Limb (tissue), 2 donors: ENCODE results near the gene VWC2.
A peak's percentile ranks its signal among the peaks of the same experiment; 100 is the strongest.

Source experiments
- DNase-seq, 2 donors: peaks; one replicate each; pipeline ENCODE4 v3.0.0-alpha.2; 2016; ENCODE audit errors: extremely low spot score in 2 of 2

The VWC2 gene

DNA sequence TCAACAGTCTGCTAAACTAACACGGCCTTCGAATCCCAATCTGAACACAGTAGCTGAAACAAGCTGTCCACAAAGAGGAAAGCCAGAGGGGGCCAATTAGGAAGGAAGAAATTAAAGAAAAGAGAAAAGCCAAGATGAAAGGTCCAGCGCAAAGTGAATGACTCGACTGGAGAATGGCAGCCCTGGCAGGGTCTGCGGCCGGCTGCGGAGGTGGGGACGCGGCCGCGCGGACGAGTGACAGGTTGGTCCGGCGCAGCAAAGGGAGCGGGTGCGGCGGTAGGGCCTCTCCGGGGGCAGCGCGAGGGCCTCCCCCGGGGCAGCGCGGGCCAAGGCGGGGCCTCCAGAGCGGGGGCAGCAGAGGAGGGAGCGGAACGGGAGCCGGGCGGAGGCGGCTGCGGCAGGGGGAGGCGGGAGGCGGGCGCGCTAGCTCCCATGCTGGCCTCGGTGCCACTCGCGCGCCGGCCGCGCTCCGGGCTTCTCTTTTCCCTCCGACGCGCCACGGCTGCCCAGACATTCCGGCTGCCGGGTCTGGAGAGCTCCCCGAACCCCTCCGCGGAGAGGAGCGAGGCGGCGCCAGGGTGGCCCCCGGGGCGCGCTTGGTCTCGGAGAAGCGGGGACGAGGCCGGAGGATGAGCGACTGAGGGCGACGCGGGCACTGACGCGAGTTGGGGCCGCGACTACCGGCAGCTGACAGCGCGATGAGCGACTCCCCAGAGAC, at the start of gene VWC2:
Gene VWC2 (plus strand): TSS at position 421 of the 718 bp plus-strand sequence. CDS start 1,798 bp downstream, outside the sequence.
- peak in 1 of 2 donors; percentile 70 for DNase-seq

DNA sequence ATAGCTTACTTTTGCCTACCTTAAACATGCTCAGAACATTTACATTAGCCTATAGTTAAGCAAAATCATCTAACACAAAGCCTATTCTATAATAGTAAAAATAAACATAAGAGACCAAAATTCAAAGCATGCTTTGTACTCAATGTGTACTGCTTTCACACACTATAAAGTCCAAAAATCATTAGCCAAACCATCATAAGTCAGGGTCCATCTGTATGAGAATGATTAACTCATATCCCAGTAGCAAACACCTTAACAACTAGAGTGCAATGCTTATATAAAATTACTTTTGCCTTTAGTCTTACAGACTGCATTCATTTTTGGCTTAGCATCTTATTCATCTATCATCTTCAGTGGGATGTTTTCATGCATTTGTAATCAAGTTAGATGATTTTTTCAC, 49.4 kb upstream of the VWC2 start:
- DNase-seq = no peak

DNA sequence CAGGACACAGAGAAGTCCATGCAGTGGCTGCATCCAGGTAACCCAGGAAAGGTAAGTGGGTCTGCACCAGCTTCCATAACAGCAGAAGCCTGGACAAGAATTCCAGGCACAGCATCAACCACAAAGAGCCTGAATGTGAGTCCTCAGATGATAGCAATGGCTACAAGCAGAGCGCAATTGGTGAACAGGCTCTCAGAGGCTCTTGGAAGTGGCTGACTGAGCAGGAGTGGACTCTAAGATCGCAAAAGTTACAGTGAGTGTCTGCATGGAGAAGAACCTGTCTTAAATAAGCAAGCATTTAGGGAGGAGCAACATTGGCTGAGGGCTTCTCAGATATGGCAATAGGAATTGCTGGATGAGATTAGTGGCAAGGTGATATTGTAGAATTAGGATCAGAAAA, 41.6 kb upstream of the VWC2 start:
- DNase-seq = no peak

DNA sequence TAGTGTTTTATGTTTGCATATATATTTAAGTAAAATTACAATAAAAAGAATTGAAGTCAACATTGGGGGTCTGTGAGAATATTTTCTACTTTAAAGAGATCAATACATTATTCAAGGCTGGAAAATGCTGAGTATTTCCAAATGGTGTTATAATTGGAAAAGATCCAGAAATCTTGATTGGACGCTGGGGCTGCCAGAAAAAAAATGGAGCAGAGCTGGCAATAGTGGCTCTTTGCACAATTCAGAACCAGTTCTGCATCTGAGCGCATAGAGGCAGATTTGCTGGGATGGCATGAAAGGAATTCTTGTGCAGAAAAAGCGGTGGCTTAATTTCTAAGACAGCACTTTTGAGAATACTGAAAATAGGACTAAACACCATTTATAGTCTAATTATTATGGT, 10.8 kb upstream of the VWC2 start:
- DNase-seq = no peak

DNA sequence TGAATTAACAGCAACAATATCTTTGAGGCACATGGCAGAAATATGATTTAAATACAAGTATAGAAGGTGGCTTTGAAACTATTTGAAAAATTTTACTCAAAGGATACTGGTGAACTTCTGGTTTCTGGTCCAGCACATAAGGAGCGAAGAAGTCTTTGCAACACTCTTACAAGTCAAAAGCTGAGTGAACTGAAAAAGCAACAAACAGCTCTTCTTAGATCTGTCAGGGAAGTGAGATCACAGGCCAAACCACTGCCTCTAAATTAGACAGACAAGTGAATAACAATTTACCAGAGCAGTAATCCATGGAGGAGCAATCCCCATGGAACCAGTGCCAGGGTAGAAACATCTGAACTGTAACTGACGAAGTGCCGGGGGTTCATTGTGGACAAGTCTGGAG, 9.6 kb upstream of the VWC2 start:
- DNase-seq = no peak

DNA sequence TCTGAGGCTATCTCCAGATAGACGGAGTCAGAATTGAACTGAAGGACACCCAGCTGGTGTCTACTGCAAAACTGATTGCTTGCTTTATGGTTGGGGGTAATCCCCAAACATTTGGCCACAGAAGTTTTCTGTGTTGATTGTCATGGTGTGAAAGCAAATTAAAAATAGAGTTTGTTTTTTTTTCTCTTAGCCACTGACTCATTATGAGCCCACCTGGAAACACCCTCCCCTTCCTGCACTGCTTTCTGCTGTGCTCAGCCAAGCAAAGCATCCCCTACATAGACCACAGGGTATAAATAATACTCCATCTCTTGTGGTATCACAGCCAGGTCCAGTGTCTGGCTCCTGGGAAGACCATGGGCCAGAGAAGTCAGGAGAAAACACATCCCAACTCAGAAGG, 6.5 kb upstream of the VWC2 start:
- no peak for DNase-seq

DNA sequence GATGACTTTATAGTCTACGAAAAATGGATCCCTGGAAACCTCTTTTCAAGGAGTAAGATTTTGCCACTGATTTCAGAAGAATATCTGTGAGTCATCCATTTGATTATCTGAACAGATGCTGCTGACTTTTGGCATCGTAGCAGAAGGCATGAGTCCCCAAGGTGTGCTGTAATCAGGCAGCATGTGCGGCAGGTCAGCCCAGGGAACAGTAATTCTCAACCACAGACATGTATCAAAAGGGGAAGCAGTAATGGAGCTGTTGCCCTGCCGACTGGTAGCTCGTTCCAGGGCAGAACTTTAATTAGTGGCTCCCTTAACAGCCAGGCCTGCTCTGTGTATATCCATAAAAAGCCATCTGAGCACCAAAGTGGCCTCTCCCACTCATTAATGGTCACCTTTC, 5.7 kb upstream of the VWC2 start:
- DNase-seq = no peak

DNA sequence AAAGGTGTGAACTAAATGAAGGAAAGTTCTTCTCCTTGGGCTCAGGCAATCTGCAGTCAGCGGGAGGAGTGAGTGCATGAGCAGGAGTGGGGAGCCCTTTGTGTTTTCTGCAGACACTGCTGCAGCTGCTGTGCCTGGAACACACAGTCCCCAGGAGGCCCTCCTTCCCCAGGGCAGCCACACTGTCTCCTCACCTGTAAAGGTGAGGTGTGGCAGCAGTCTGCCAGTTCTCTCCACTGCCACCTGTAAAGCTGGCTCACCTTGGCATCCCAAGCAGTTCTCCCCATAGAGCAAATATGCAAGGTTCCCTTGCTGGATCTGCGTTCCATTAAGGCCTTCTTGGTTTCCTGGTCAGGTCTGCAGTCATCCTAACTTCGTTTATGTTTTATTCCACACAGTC, 5.2 kb upstream of the VWC2 start:
- no peak for DNase-seq

DNA sequence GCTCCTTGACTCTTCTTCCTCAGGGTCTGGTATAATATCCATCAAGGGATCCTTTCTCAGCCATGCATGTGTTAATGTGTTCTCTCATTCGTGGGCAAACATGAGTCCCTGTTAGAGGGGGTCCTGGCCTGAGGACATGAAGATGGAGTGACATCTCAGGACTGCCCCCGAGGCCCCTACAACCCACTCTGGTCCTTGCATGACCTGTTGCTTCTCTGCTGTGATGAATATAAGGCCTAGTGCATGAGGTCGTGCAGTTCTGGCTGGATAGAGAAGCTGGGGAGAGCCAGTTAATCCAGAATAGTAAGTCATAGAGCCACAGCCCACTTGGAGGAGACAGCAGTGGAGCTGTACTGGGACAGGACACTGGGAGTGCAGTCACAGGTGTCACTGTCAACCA, 4.6 kb upstream of the VWC2 start:
- DNase-seq = no peak

DNA sequence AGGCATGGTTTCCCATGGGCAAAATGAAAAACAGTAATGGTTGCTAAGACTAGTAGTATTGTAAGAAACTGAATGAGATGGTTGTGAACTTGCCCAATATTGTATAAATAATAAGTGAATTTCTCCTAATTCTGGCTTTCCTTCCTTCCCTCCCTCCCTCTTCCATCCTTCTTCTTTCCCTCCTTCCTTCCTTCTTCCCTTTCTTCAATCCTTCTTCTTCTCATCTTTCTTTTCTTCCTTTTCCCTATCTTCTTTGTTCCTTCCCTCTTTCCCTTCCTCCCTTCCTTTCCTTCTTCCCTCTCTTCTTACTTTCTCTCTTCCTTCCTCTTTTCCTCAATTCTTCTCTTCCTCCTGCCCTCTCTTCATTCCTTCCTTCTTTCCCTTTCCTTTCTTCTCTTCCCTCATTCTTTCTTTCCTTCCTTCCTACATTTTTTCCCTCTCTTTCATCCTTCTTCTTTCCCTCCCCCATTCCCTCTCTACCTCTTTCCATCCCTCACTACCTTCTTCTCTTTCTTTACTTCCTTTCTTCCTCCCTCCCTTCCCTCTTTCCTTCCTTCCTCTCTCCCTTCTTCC, 4.1 kb upstream of the VWC2 start:
- DNase-seq = no peak

DNA sequence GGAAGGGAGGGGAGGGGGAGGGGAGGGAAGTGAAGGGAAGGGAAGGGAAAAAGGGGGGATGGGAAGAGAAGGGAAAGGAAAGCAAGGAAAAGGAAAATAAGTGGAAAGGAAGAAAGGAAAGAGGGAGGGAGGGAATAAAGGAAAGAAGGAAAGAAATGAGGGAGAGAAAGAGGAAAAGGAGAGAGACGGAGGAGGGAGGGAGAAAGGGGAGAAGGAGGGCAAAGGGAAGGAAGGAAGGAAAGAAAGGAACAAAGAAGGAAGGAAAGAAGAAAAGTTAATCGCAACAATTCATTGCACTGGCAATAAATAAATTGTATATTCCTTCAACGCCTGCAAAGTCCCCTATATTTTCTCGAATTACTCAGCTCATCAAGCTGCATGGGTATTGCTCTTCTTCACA, 2.6 kb upstream of the VWC2 start:
- no peak for DNase-seq

DNA sequence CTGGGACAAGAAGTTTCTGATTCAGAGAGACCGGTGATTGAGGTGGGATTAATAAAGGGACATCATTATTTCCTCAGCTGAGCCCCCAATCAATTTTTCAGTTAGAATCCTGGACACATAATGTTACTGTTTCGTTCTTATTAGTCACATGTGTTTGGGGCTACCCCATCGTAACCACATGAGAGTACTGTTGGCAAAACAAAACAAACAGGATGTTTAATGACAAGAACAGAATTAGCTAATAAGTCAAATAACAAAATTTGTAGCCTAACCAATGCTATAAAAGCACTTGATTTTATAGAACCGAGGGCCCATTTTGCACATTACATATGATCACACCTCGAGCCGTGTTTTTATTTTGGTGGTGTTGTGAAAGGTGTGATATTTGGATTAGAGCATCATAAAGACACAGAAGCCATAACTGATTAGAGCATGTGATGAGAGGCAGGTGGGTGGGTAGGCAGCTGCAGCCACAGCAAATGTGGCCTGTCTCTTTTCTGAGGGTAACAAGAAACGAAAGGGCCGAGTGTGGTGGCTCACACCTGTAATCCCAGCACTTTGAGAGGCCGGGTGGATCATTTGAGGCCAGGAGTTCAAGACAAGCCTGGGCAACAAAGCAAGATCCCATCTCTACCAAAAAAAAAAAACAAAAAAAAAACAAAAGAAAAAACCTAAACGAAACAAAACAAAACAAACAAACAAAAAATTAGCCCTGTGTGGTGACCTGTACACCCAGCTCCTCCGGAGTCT, 1.8 kb upstream of the VWC2 start:
- no peak for DNase-seq

DNA sequence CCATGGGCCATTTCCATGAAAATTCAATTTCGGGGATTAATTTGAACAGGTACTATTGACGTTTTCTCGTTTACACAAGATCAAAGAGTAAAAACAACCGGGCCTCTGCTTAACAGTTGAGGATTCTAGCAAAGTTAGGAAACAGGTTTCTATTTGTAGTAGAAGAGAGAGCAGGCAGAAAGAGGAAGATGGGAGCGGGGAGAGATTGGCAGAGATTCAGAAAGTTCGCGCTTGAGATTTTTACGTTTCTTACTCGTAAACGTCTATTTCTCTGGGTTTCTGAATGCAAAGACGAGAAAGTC, 571 bp upstream of the VWC2 start:
- no peak for DNase-seq

DNA sequence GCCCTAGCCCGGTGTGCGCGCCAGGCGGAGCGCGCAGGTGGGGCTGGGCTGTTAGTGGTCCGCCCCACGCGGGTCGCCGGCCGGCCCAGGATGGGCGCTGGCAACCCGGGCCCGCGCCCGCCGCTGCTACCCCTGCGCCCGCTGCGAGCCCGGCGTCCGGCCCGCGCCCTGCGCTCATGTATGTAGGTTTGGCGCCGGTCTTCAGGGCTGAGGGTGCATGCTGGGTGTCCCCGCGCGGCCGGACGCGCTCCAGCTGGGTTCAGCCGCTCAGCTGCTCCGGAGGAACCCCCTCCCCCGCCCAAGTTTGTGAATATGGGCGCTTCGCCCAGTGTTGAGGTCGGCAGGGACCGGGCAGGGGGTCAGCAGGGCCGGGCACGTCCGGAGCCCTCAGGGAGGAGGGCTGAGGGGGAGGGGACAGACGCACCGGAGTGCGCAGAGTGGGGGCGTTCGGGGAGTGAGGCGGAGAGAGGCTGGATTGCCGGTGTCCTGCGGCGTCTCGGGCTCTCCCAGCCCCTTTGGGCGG, 559 bp downstream of the VWC2 start:
- peak in 1 of 2 donors; percentile 54 for DNase-seq

DNA sequence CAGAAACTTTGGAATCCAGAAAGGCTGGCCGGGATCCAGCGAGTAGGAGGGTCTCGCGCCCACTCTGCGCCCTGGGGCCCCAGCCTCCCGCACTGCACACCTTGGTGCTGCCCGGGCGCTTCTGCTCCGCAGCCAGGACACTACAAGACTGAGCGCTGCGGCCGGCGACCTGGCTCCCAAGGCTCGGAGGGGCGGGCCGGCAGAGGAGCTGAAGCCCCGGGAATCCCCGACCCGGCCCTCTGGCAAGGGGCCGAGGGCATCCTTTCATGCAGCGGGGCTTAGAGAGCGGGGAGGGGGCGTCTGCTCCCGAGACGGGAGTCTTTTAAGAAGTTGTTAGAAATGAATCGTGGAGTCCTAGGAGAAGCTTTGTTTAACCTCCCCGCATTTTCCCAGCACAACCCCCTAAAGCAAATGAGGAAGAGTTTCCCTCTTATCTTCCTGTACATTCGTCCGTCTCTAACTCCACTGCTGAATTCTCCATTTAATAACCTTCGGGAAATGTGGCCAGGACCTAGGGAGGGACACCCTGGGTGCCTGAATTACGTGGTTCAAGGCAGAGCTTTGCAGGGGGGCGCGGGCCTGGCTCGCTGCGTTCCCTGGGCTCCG, 1.1 kb downstream of the VWC2 start:
- DNase-seq = no peak

DNA sequence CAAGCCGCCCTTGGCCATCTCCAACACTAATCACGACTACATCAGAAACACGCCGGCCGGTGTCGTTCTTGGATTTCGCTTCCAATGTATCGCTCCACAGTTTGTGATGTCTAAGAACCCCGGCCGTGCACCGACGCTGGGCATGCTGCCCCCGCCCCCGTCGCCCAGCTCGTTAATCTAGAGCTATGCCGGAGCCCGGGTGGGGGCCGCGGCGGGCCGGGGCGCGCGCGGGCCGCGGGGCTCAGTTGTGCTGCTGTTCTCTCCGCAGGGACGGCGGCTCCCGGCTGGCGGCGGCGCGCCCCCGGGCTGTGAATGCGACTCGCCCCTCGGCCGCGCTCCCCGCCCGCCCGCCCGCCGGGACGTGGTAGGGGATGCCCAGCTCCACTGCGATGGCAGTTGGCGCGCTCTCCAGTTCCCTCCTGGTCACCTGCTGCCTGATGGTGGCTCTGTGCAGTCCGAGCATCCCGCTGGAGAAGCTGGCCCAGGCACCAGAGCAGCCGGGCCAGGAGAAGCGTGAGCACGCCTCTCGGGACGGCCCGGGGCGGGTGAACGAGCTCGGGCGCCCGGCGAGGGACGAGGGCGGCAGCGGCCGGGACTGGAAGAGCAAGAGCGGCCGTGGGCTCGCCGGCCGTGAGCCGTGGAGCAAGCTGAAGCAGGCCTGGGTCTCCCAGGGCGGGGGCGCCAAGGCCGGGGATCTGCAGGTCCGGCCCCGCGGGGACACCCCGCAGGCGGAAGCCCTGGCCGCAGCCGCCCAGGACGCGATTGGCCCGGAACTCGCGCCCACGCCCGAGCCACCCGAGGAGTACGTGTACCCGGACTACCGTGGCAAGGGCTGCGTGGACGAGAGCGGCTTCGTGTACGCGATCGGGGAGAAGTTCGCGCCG, 1.9 kb downstream of the VWC2 start:
- DNase-seq = peak in 1 of 2 donors; percentile 64

DNA sequence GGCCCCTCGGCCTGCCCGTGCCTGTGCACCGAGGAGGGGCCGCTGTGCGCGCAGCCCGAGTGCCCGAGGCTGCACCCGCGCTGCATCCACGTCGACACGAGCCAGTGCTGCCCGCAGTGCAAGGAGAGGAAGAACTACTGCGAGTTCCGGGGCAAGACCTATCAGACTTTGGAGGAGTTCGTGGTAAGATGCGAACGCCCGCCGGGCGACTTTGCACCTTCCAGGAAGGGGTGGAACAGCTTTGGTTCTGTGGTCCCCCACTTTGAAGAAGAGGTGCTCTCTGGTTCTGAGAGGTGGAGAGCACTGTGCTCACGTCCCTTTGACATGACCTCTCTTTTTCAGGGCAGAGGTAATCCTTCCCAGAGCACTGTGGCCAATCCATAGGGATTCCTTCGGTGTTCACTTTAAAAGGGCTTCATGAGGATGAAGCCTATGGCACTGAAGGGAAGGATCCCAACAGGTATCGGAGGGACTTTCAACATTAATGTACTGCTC, 2.6 kb downstream of the VWC2 start:
- no peak for DNase-seq

DNA sequence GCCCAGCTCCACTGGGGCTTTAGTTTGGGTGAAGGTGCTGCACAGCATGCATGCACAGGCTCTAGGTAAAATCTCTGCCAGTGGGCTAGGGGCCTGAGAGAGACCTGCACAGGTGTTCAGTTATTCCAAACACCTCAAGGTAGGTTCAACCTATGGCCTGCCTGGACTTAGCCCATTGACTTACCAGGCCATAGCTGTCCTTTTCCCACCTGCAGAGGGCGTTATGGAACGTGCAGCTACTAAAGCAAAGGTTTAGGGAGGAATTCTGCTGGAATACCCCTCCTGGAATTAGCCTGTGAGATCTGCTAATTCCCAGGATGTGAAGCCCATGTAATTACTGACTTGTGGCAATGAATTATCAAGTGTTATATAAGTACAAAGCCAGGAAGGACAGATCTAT, 3.6 kb downstream of the VWC2 start:
- no peak for DNase-seq

DNA sequence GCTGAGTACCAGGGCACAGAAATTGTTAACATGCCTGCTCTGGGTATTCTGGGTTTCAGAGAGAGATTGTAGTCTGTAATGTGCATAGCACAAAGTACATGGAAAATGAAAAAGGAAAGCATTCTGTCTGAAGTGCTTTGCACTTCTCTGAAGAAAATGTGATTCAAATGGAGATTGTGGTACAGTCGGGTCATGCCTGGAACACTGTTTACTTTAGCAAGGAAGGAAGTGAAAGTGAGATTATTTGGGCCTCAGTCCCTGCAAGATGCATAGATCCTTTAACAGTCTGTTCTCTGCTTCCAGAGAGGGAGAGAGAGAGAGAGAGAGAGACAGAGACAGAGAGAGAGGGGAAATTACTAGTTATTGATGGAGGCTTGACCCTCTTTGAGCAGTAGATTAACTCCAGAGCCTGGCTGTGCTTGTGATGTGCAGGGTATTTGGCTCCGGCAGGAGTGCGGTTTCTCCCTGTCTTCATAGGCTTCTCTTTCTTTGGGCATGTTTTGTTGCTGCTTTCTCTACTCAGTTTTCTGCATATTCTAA, 5.4 kb downstream of the VWC2 start:
- no peak for DNase-seq

DNA sequence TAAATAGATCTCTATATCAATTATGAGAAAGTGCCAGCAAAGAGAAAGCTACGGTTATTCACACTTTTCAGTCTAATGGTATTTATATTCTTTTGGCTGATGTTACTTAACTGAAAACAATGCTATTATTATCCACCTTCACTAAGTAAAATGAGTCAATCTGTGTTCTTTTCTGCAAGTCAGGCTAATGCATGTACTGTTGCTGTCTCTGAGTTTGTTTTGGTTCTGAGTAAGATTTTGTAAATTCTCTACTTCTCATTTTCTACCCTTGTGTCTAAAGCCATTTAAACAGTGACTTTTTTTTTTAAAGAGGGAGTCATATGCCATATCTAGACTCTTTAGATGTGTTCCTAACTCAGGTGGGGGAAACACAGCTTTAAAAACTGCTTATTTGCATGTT, 7.5 kb downstream of the VWC2 start:
- no peak for DNase-seq

DNA sequence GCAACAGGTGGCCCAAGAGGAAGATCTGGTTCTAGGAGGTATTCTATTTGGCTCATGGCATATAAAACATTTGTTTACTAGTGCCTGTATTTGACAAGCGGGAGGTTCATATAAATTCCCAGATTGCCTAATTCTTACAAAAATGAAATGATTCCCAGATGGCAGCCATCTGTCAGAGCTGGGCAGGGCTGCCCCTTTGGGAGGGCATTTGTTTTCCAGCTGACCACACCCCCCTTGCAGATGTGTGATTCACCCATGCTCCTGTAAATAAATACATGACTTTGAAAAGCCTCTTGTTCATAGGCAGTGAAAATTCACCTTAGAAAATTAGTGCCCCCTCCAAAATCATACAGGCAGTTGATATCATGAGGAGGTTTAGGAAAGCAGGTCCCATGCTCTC, 8.6 kb downstream of the VWC2 start:
- DNase-seq = no peak
